Activated CD4-positive, alpha-beta T cell treated with anti-CD3 and anti-CD28 coated beads, Interleukin-2, amount 10 ng/mL, durations not matched to agents 7 days and 5 days (primary cell): ENCODE data around the gene ILKAP. TPM values are rescaled to one million over a fixed set of nuclear protein-coding genes. Genes with fewer than 3 reads are reported as not detected.

Experiments used
- CTCF ChIA-PET: fragments of 350-600 bp; sonication (Branson Sonifier 250); formaldehyde crosslinking; loops from one replicate; lab custom pipeline; 2021; ENCODE audit warnings: antibody characterized with exemption; lab: Charles Lee
- POLR2A ChIA-PET: fragments of 350-600 bp; sonication (Branson Sonifier 250); formaldehyde crosslinking; loops from one replicate; lab custom pipeline; 2021; ENCODE audit warnings: antibody characterized with exemption; lab: Charles Lee
- DNase-seq: peaks from one replicate; pipeline ENCODE4 v3.0.0-alpha.2; 2020
- H3K27ac Mint-ChIP-seq: one replicate; pipeline ENCODE4 v1.8.0; 2021; ENCODE audit warnings: mild to moderate bottlenecking, moderate library complexity, mixed read lengths
- H3K27me3 Mint-ChIP-seq: one replicate; pipeline ENCODE4 v1.8.0; 2021; ENCODE audit warnings: mixed read lengths
- H3K36me3 Mint-ChIP-seq: one replicate; pipeline ENCODE4 v1.8.0; 2021; ENCODE audit warnings: low read depth, mixed read lengths
- H3K4me1 Mint-ChIP-seq: one replicate; pipeline ENCODE4 v1.8.0; 2021; ENCODE audit warnings: mixed read lengths
- H3K4me3 Mint-ChIP-seq: one replicate; pipeline ENCODE4 v1.8.0; 2021; ENCODE audit warnings: mild to moderate bottlenecking, moderate library complexity, mixed read lengths
- H3K9me3 Mint-ChIP-seq: one replicate; pipeline ENCODE4 v1.8.0; 2021; ENCODE audit warnings: mixed read lengths
- total RNA-seq, 2 experiments: library from RNA; stranded (reverse); gene quantifications; one replicate each; pipeline ENCODE4 v1.2.3, GENCODE V29; 2021

ILKAP gene
- total RNA-seq, 2 experiments from 2014 or later, result 59.1 to 63.2 TPM

DNA sequence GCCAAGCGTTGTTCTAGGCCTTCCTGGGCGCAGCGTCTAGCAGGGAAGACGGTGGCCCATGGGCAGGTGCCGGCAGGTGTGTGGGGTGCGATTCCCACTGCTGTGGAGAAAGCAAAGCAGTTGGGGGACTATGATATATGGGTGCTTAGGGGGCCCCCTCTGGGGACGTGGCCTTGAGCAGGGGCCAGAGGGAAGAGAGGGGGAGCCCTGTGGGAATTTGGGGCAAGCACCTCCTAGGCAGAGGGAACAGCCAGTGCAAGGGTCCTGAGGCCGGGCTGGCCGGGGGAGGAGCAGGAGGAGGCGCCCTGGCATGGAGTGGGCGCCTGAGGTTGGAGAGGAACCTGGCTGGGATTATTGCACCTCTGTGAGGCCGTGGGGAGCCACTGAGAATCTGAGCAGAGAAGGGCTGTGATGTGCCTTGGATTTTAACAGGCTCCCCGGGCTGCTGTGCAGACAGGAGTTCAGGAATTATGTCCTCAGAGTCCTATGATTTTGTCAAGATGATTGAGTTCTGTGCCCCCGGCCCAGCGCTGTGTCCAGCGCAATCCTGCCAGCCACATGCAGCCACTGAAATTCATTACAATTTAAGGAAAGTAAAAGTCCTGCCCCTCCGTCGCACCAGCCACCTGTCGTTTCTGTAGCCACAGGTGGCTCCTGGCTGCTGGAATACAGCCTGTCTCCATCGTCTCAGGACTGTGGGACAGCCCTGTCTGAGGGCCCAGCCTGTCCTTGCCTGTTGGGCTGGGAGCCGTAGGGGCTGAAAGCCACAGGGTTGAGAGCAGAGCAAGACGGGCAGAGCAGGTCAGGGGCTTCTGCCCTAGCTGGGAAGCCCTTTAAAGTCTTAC, 74.1 kb downstream of the ILKAP start:
- CTCF ChIA-PET, result interaction anchor here (0.6 kb wide), 1 partner anchor 127 kb away, joined by 4 read pairs; no protein-coding TSS in a partner anchor
- Mint-ChIP-seq H3K27ac (no peak overlapping the region), H3K36me3 (no peaks in the 10 kb centered on the region), H3K27me3 (no peaks in the 10 kb centered on the region), H3K4me3 (no peak overlapping the region), H3K9me3 (no peaks in the 10 kb centered on the region), H3K4me1 (no peaks in the 10 kb centered on the region)
- POLR2A ChIA-PET, result no interaction called here
- DNase-seq, result no peak

GRCh38 chr2:238128534-238129001, 74.9 kb downstream of the ILKAP start:
- H3K27ac Mint-ChIP-seq, result no peak overlapping the region
- H3K27me3 Mint-ChIP-seq, result no peaks in the 10 kb centered on the region
- H3K9me3 Mint-ChIP-seq, result no peaks in the 10 kb centered on the region
- CTCF ChIA-PET, result no interaction called here
- DNase-seq, result no peak
- no peak overlapping the region for H3K4me3 Mint-ChIP-seq
- H3K36me3 Mint-ChIP-seq, result no peaks in the 10 kb centered on the region
- POLR2A ChIA-PET, result no interaction called here
- H3K4me1 Mint-ChIP-seq, result no peaks in the 10 kb centered on the region

DNA sequence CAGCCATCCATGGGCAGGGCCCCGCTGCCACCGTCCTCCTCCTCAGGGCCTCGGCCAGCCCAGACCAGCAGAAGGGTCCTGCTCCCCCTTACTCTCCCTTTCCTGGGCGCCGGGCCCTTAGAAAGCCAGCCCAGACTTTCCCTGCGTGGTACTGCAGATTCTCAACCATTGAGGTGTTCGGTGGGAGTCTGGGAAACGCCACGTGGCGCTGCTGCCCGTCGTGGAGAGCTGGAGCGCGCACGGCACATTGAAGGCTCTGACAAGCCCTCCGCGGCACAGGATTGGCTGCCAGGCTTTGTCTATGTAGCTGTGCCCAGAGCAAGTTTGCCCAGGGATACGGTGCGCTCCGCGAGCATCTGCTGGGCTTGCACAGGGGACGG, 75.4 kb downstream of the ILKAP start:
- Mint-ChIP-seq H3K4me1 (no peaks in the 10 kb centered on the region), H3K4me3 (no peak overlapping the region), H3K36me3 (no peaks in the 10 kb centered on the region)

GRCh38 chr2:238127165-238128060, 76.1 kb downstream of the ILKAP start:
- Mint-ChIP-seq H3K9me3 (no peaks in the 10 kb centered on the region), H3K4me3 (no peak overlapping the region), H3K27me3 (no peaks in the 10 kb centered on the region), H3K36me3 (no peaks in the 10 kb centered on the region), H3K4me1 (no peaks in the 10 kb centered on the region), H3K27ac (no peak overlapping the region)
- POLR2A ChIA-PET, result no interaction called here
- CTCF ChIA-PET, result interaction anchor here (0.6 kb wide), 1 partner anchor 164 kb away, joined by 4 read pairs; no protein-coding TSS in a partner anchor
- no peak for DNase-seq

More for the DNA sequence above, 75.4 kb downstream of the ILKAP start:
- H3K9me3 Mint-ChIP-seq, result no peaks in the 10 kb centered on the region
- H3K27ac Mint-ChIP-seq, result no peak overlapping the region
- DNase-seq, result no peak
- ChIA-PET CTCF (no interaction called here), POLR2A (no interaction called here)
- no peaks in the 10 kb centered on the region for H3K27me3 Mint-ChIP-seq

- CTCF ChIA-PET, result interaction anchor here (0.6 kb wide), 1 partner anchor 164 kb away, joined by 4 read pairs; no protein-coding TSS in a partner anchor
- no peaks in the 10 kb centered on the region for H3K36me3 Mint-ChIP-seq
- POLR2A ChIA-PET, result no interaction called here
- DNase-seq, result no peak
- no peaks in the 10 kb centered on the region for H3K4me1 Mint-ChIP-seq
- H3K27ac Mint-ChIP-seq, result no peak overlapping the region
- H3K27me3 Mint-ChIP-seq, result no peaks in the 10 kb centered on the region
- H3K9me3 Mint-ChIP-seq, result no peaks in the 10 kb centered on the region
- no peak overlapping the region for H3K4me3 Mint-ChIP-seq
Measured at GRCh38 chr2:238126775-238127164, 76.7 kb downstream of the ILKAP start.

GRCh38 chr2:238126338-238126737, 77.2 kb downstream of the ILKAP start:
- POLR2A ChIA-PET, result no interaction called here
- H3K4me1 Mint-ChIP-seq, result no peaks in the 10 kb centered on the region
- no peaks in the 10 kb centered on the region for H3K27me3 Mint-ChIP-seq

DNA sequence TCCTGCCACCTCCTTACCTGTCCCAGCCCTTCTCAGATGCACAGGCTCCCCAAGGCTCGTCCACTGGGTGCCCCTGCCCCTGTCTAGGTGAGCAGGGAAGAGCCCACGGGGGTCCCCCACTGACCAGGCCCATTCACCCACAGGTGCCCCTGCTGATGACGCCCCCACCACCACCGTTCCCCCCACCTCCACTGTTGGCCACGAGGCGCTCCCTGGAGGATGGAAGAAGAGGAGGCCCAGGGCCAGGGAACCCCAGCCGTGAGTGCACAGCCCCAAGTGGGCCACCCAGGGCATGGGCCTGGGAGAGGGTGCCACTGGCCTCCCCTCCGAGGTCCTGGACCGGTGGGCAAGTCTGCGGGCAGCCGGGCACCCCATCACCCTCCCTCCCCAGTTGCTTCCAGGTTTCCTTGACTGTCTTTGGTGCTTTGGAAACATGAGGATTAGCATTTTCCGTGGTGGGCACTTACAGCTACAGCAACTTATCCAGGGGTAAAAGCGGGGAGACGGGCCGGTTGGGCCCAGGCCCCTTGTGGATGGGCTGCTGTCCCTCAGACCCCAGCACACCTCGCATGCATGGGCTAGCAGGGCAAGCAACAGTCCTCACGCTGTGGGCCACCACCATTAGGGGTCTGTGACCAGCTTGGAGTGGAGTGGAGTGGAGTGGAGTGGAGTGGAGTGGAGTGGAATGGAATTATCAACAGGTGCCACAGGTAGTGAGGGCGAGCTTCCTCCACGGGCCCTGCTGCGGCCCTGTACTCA, 78.2 kb downstream of the ILKAP start:
- ChIA-PET CTCF (interaction anchor here (0.5 to 0.6 kb wide), 2 partner anchors 70 to 359 kb away, joined by 3 to 4 read pairs; no protein-coding TSS in a partner anchor), POLR2A (no interaction called here)
- H3K27ac Mint-ChIP-seq, result no peak overlapping the region
- no peaks in the 10 kb centered on the region for H3K36me3 Mint-ChIP-seq
- DNase-seq, result no peak
- no peaks in the 10 kb centered on the region for H3K9me3 Mint-ChIP-seq
- no peaks in the 10 kb centered on the region for H3K27me3 Mint-ChIP-seq
- no peak overlapping the region for H3K4me3 Mint-ChIP-seq
- no peaks in the 10 kb centered on the region for H3K4me1 Mint-ChIP-seq

More at GRCh38 chr2:238126338-238126737, 77.2 kb downstream of the ILKAP start:
- Mint-ChIP-seq H3K36me3 (no peaks in the 10 kb centered on the region), H3K27ac (no peak overlapping the region), H3K9me3 (no peaks in the 10 kb centered on the region), H3K4me3 (no peak overlapping the region)
- CTCF ChIA-PET, result no interaction called here
- no peak for DNase-seq

DNA sequence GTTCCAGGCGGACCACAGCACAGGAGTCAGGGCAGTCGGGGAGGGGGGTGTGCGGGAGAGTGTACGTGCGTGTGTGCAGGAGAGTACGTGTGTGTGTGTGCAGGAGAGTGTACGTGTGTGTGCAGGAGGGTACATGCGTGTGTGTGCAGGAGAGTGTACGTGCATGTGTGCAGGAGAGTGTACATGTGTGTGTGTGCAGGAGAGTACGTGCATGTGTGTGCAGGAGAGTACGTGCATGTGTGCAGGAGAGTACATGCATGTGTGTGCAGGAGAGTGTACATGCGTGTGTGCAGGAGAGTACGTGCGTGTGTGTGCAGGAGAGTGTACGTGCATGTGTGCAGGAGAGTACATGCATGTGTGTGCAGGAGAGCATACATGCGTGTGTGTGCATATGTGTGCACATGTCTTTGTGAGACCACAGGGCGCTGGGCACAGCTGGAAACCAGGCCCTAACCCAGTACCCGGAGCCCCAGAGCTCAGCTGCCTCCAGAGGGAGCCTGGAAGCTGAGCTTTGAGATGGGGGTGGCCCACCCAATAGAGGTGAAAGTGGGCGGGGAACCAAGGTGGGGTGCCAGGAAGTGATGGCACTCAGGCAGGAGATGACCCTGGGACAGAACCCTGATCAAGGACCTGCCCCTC, 78.9 kb downstream of the ILKAP start:
- ChIA-PET POLR2A (no interaction called here), CTCF (interaction anchor here (0.6 kb wide), 1 partner anchor 358 kb away, joined by 4 read pairs; no protein-coding TSS in a partner anchor)
- no peak overlapping the region for H3K4me3 Mint-ChIP-seq
- no peaks in the 10 kb centered on the region for H3K36me3 Mint-ChIP-seq
- no peaks in the 10 kb centered on the region for H3K4me1 Mint-ChIP-seq
- no peaks in the 10 kb centered on the region for H3K9me3 Mint-ChIP-seq
- H3K27ac Mint-ChIP-seq, result no peak overlapping the region
- no peak for DNase-seq
- H3K27me3 Mint-ChIP-seq, result no peaks in the 10 kb centered on the region

GRCh38 chr2:238123991-238124470, 79.5 kb downstream of the ILKAP start:
- Mint-ChIP-seq H3K9me3 (no peaks in the 10 kb centered on the region), H3K27ac (no peak overlapping the region), H3K4me3 (no peak overlapping the region), H3K4me1 (no peaks in the 10 kb centered on the region), H3K27me3 (no peaks in the 10 kb centered on the region), H3K36me3 (no peaks in the 10 kb centered on the region)
- no peak for DNase-seq
- POLR2A ChIA-PET, result no interaction called here
- CTCF ChIA-PET, result no interaction called here

DNA sequence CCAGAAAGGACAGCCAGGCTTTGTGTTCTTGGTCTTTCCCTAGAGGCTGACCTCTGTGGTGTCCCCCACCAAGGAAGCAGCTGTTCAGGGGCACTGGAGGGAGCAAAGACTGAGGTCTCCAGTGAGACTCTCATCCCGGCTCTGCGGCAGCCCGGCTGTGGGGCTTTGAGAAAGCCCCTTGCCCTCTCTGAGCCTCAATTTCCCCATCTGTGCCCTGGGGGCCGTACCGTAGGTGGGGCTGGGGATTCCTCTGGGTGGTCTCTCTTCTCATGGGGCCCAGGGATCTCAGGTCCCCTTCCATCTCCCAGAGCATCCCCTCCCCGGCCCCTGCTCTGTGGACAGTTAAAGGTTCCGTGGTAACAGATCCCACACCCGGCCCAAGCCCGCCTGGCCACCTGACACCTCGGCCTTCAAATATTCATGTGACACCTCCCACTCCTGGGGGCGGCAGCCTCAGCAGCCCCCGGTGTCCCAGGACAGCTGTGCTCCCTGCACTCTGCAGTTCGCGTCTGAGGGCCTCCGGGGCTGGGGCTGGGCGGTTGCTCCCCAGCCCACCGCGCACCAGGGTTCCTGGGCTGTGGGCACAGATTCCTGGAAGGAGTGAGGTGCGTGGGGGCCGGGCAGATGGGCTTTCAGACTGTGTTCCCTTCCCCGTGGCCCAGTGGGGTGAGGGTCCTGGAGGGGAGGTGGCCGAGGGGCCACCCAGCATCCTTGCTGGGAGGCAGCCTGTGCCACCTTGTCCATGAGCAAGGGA, 80.1 kb downstream of the ILKAP start:
- H3K36me3 Mint-ChIP-seq, result no peaks in the 10 kb centered on the region
- POLR2A ChIA-PET, result no interaction called here
- H3K9me3 Mint-ChIP-seq, result no peaks in the 10 kb centered on the region
- CTCF ChIA-PET, result no interaction called here
- H3K27me3 Mint-ChIP-seq, result no peaks in the 10 kb centered on the region
- H3K4me3 Mint-ChIP-seq, result no peak overlapping the region
- DNase-seq, result no peak
- no peaks in the 10 kb centered on the region for H3K4me1 Mint-ChIP-seq
- H3K27ac Mint-ChIP-seq, result no peak overlapping the region

- Mint-ChIP-seq H3K27ac (no peak overlapping the region), H3K9me3 (no peaks in the 10 kb centered on the region), H3K4me1 (no peaks in the 10 kb centered on the region), H3K36me3 (no peaks in the 10 kb centered on the region), H3K27me3 (no peaks in the 10 kb centered on the region), H3K4me3 (no peak overlapping the region)
- ChIA-PET CTCF (no interaction called here), POLR2A (no interaction called here)
- no peak for DNase-seq
Measured at GRCh38 chr2:238122287-238123217, 80.9 kb downstream of the ILKAP start.
